Nephron progenitor cell (in vitro differentiated cells): Measurements from ENCODE around the gene DIP2C.

Source experiments
- DNase-seq: peaks from one replicate; pipeline ENCODE4 v3.0.0; 2021
- H3K27ac Mint-ChIP-seq: 2 replicates; pipeline ENCODE4 v1.8.0; 2021; ENCODE audit warnings: mild to moderate bottlenecking, moderate library complexity, mixed read lengths
- H3K27me3 Mint-ChIP-seq: 2 replicates; pipeline ENCODE4 v1.8.0; 2021; ENCODE audit warnings: mild to moderate bottlenecking, low read depth, mixed read lengths; ENCODE audit not compliant: poor library complexity
- H3K36me3 Mint-ChIP-seq: 2 replicates; pipeline ENCODE4 v1.8.0; 2021; ENCODE audit warnings: low read depth, mixed read lengths
- H3K4me1 Mint-ChIP-seq: 2 replicates; pipeline ENCODE4 v1.8.0; 2021; ENCODE audit warnings: mixed read lengths
- H3K4me3 Mint-ChIP-seq: 2 replicates; pipeline ENCODE4 v1.8.0; 2021; ENCODE audit warnings: mild to moderate bottlenecking, moderate library complexity, mixed read lengths
- H3K9me3 Mint-ChIP-seq: 2 replicates; pipeline ENCODE4 v1.8.0; 2021; ENCODE audit warnings: mild to moderate bottlenecking, moderate library complexity, mixed read lengths
- TF ChIP-seq, protein P1 (sequence below): fragments of 200-600 bp; sonication (generic); IDR thresholded peaks from 2 replicates; pipeline ENCODE4 v1.5.0; 2021; ENCODE audit warnings: antibody characterized with exemption

The DIP2C gene

GRCh38 chr10:277963-278362 is 411.5 kb downstream of the DIP2C start:
- H3K4me3 Mint-ChIP-seq: no peak overlapping the region
- peaks cover 53% of the 10 kb centered on the region for H3K36me3 Mint-ChIP-seq
- peaks cover 2% of the 10 kb centered on the region for H3K27me3 Mint-ChIP-seq
- no peak overlapping the region for H3K27ac Mint-ChIP-seq
- DNase-seq: no peak
- H3K9me3 Mint-ChIP-seq: no peaks in the 10 kb centered on the region
- TF ChIP-seq, protein P1, sequence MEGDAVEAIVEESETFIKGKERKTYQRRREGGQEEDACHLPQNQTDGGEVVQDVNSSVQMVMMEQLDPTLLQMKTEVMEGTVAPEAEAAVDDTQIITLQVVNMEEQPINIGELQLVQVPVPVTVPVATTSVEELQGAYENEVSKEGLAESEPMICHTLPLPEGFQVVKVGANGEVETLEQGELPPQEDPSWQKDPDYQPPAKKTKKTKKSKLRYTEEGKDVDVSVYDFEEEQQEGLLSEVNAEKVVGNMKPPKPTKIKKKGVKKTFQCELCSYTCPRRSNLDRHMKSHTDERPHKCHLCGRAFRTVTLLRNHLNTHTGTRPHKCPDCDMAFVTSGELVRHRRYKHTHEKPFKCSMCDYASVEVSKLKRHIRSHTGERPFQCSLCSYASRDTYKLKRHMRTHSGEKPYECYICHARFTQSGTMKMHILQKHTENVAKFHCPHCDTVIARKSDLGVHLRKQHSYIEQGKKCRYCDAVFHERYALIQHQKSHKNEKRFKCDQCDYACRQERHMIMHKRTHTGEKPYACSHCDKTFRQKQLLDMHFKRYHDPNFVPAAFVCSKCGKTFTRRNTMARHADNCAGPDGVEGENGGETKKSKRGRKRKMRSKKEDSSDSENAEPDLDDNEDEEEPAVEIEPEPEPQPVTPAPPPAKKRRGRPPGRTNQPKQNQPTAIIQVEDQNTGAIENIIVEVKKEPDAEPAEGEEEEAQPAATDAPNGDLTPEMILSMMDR: no peak
- H3K4me1 Mint-ChIP-seq: peaks cover 20% of the 10 kb centered on the region

DNA sequence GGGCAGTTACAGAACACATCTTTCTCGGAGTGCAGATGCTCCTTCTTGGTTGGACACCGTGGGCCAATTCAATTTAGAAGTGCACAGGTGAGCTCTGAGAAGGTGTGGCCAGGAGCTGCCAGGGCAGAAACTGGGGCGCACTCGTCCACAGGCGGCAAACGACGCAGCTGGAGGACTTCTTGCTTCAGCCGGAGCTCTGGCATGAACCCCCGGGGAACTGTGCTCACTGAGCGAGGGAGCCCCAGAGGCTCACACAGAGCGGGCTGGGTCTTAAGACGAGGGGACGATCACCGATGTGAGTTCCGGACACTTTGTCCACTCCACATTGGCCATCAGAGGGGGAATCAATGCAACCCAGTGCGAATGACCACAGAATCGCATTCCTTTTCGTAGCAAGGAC is 413.8 kb downstream of the DIP2C start:
- no peak for DNase-seq
- Mint-ChIP-seq H3K36me3 (peaks cover 44% of the 10 kb centered on the region), H3K9me3 (no peaks in the 10 kb centered on the region), H3K27ac (peak overlapping the region; percentile 59), H3K4me3 (no peak overlapping the region), H3K27me3 (peaks cover 2% of the 10 kb centered on the region), H3K4me1 (peaks cover 14% of the 10 kb centered on the region)
- TF ChIP-seq, protein P1: no peak

DNA sequence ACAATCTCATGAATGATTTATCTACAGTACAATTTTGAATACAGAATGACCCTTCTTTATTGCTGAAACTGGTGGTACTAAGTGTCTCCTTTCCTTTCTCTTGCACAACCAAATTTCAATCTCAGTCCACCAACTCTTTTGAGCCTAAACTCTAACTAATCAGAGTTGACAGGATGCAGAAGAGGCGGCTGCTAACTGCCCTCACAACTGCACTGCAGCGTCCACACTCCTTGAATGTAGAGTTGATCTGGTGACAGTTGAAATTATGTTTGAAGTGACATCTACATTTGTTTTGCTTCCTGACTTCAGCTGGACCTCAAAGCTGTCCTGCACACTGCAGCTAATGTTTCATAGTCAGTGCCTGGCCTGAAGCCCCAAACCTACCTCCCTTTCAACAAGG is 414.6 kb downstream of the DIP2C start:
- Mint-ChIP-seq H3K4me1 (peaks cover 9% of the 10 kb centered on the region), H3K27me3 (peaks cover 2% of the 10 kb centered on the region), H3K27ac (no peak overlapping the region), H3K36me3 (peaks cover 38% of the 10 kb centered on the region), H3K9me3 (no peaks in the 10 kb centered on the region), H3K4me3 (no peak overlapping the region)
- TF ChIP-seq, protein P1: no peak
- no peak for DNase-seq

DNA sequence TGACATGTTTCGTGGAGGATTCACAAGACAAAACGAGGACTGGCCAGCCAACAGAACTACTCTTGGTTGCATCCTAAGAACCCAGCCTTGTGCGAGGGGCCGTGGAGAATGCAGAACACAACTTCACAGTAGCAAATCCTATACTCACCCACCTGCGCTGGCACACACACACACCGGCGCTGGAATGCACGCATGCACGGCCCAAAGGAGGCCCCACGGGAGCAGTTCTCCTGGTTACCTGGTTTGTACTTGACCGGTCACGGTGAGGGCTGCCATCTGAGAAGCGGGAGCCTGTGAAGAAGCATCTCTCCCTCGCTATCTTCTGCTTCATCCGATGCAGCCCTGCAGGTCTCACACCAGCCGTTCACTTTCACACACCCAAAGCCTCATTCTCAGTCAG is 416.4 kb downstream of the DIP2C start:
- H3K27ac Mint-ChIP-seq: no peak overlapping the region
- H3K36me3 Mint-ChIP-seq: peaks cover 27% of the 10 kb centered on the region
- no peaks in the 10 kb centered on the region for H3K9me3 Mint-ChIP-seq
- H3K4me1 Mint-ChIP-seq: peaks cover 9% of the 10 kb centered on the region
- DNase-seq: no peak
- TF ChIP-seq, protein P1: no peak
- H3K27me3 Mint-ChIP-seq: peaks cover 2% of the 10 kb centered on the region
- H3K4me3 Mint-ChIP-seq: no peak overlapping the region

- Mint-ChIP-seq H3K27ac (no peak overlapping the region), H3K27me3 (no peaks in the 10 kb centered on the region), H3K9me3 (no peaks in the 10 kb centered on the region), H3K4me1 (peaks cover 9% of the 10 kb centered on the region), H3K4me3 (no peak overlapping the region), H3K36me3 (peaks cover 15% of the 10 kb centered on the region)
- DNase-seq: no peak
- TF ChIP-seq, protein P1: no peak
Observed at GRCh38 chr10:271722-272121, 417.7 kb downstream of the DIP2C start.

GRCh38 chr10:271201-271600 is 418.3 kb downstream of the DIP2C start:
- no peaks in the 10 kb centered on the region for H3K9me3 Mint-ChIP-seq
- TF ChIP-seq, protein P1: no peak
- no peaks in the 10 kb centered on the region for H3K27me3 Mint-ChIP-seq
- no peak overlapping the region for H3K27ac Mint-ChIP-seq
- DNase-seq: no peak
- peaks cover 9% of the 10 kb centered on the region for H3K4me1 Mint-ChIP-seq
- peaks cover 14% of the 10 kb centered on the region for H3K36me3 Mint-ChIP-seq
- H3K4me3 Mint-ChIP-seq: no peak overlapping the region
